ENCODE data around the gene EWSR1. TPM values are rescaled to one million over a fixed set of nuclear protein-coding genes. Genes with fewer than 3 reads are reported as not detected.

Gene EWSR1
- total and polyA plus RNA-seq, 2 experiments from 2014 or later, result 154 to 210 TPM

- no peaks in the 10 kb centered on the region for H3K9me2 ChIP-seq (ENCODE audit: insufficient read depth)
- DNase-seq, result no peak
- no peaks in the 10 kb centered on the region for H3F3A ChIP-seq (ENCODE audit: insufficient read depth)
- peaks cover 20% of the 10 kb centered on the region; the same call in 1 of the 2 replicates for H3K27me3 ChIP-seq (replicated peaks; ENCODE audit: insufficient read depth)
- no peaks in the 10 kb centered on the region for H3K36me3 ChIP-seq (ENCODE audit: low read depth)
- no peaks in the 10 kb centered on the region for H4K20me1 ChIP-seq (ENCODE audit: insufficient read depth)
- H3K4me2 ChIP-seq (ENCODE audit: unreplicated experiment), result no peak overlapping the region
- TF ChIP-seq EZH2phosphoT487 (IDR thresholded peaks at IDR 0.05; ENCODE audit: insufficient read depth, low read depth), result no peak
- TF ChIP-seq EZH2 (IDR thresholded peaks at IDR 0.05; ENCODE audit: insufficient read depth, poor library complexity, severe bottlenecking), result no peak
- no peak overlapping the region for H3K9ac ChIP-seq
- H3K4me3 ChIP-seq, result no peak overlapping the region
- no peaks in the 10 kb centered on the region for H3K9me3 ChIP-seq (ENCODE audit: low read depth)
- in situ Hi-C loops (cut with MboI), result no loop called here
- H2AFZ ChIP-seq, result no peak overlapping the region
- 0 out of 2 replicates have a peak, but pooled peaks cover 2% of the 10 kb centered on the region for H3K4me1 ChIP-seq (ENCODE audit: insufficient read depth)
- WGBS, 2 experiments (ENCODE audit: low coverage in 1 of 2, low lambda C conversion rate in 2 of 2, missing lambda C conversion rate in 2 of 2), result 79 to 93% methylated on average over 10 to 11 of the region's 11 CpGs
- no peak overlapping the region for H3K27ac ChIP-seq
- no peaks in the 10 kb centered on the region for H3K79me2 ChIP-seq (ENCODE audit: insufficient read depth)
Measured at GRCh38 chr22:29226351-29226981, 41.6 kb upstream of the EWSR1 start.

GRCh38 chr22:29230972-29231875 is 36.8 kb upstream of the EWSR1 start:
- Histone ChIP-seq H3K4me2 (ENCODE audit: unreplicated experiment) (no peak overlapping the region), H2AFZ (no peak overlapping the region), H3K36me3 (ENCODE audit: low read depth) (no peaks in the 10 kb centered on the region), H3F3A (ENCODE audit: insufficient read depth) (no peaks in the 10 kb centered on the region), H3K9ac (no peak overlapping the region), H3K9me3 (ENCODE audit: low read depth) (no peaks in the 10 kb centered on the region), H3K9me2 (ENCODE audit: insufficient read depth) (no peaks in the 10 kb centered on the region), H3K4me3 (no peak overlapping the region), H3K4me1 (ENCODE audit: insufficient read depth) (no peaks in the 10 kb centered on the region), H4K20me1 (ENCODE audit: insufficient read depth) (no peaks in the 10 kb centered on the region), H3K79me2 (ENCODE audit: insufficient read depth) (no peaks in the 10 kb centered on the region), H3K27me3 (replicated peaks; ENCODE audit: insufficient read depth) (peaks cover 6% of the 10 kb centered on the region; the same call in 1 of the 2 replicates), H3K27ac (no peak overlapping the region)
- in situ Hi-C loops (cut with MboI), result loop anchor here (10.0 kb wide), 1 partner anchor 376 kb away; no protein-coding TSS in a partner anchor
- DNase-seq, result no peak
- 74 to 75% methylated on average over 13 to 19 of the region's 19 CpGs for WGBS, 2 experiments (ENCODE audit: low coverage in 1 of 2, low lambda C conversion rate in 2 of 2, missing lambda C conversion rate in 2 of 2)
- TF ChIP-seq EZH2phosphoT487 (IDR thresholded peaks at IDR 0.05; ENCODE audit: insufficient read depth, low read depth), result no peak
- no peak for TF ChIP-seq EZH2 (IDR thresholded peaks at IDR 0.05; ENCODE audit: insufficient read depth, poor library complexity, severe bottlenecking)

GRCh38 chr22:29231971-29232959 is 35.8 kb upstream of the EWSR1 start:
- Histone ChIP-seq H3K4me1 (ENCODE audit: insufficient read depth) (no peaks in the 10 kb centered on the region), H3K4me2 (ENCODE audit: unreplicated experiment) (no peak overlapping the region), H3K9me3 (ENCODE audit: low read depth) (no peaks in the 10 kb centered on the region), H3K9ac (no peak overlapping the region), H3K36me3 (ENCODE audit: low read depth) (no peaks in the 10 kb centered on the region), H3K79me2 (ENCODE audit: insufficient read depth) (no peaks in the 10 kb centered on the region), H3K27me3 (replicated peaks; ENCODE audit: insufficient read depth) (peaks cover 6% of the 10 kb centered on the region; the same call in 1 of the 2 replicates), H3F3A (ENCODE audit: insufficient read depth) (no peaks in the 10 kb centered on the region), H3K27ac (no peak overlapping the region), H2AFZ (no peak overlapping the region), H3K4me3 (no peak overlapping the region), H4K20me1 (ENCODE audit: insufficient read depth) (no peaks in the 10 kb centered on the region), H3K9me2 (ENCODE audit: insufficient read depth) (no peaks in the 10 kb centered on the region)
- no peak for TF ChIP-seq EZH2phosphoT487 (IDR thresholded peaks at IDR 0.05; ENCODE audit: insufficient read depth, low read depth)
- no peak for DNase-seq
- WGBS, 2 experiments (ENCODE audit: low coverage in 1 of 2, low lambda C conversion rate in 2 of 2, missing lambda C conversion rate in 2 of 2), result 65 to 72% methylated on average over 20 to 22 of the region's 22 CpGs
- in situ Hi-C loops (cut with MboI), result loop anchor here (10.0 kb wide), 1 partner anchor 377 kb away; no protein-coding TSS in a partner anchor

Measured in GM23248 (cell line).